CD4-positive, alpha-beta memory T cell (primary cell): ENCODE data around the gene ZNF3. TPM values are rescaled to one million over a fixed set of nuclear protein-coding genes. Genes with fewer than 3 reads are reported as not detected.
A peak's percentile ranks its signal among the peaks of the same experiment; 100 is the strongest.

Experiments used
- CTCF ChIA-PET: fragments of 350-600 bp; sonication (Branson Sonifier 250); formaldehyde crosslinking; loops from one replicate; lab custom pipeline; 2021; ENCODE audit warnings: inconsistent platforms; ENCODE audit not compliant: partially characterized antibody; lab: Charles Lee
- POLR2A ChIA-PET: fragments of 350-600 bp; sonication (Branson Sonifier 250); formaldehyde crosslinking; loops from one replicate; lab custom pipeline; 2021; ENCODE audit not compliant: partially characterized antibody; lab: Charles Lee
- DNase-seq, 5 donors: peaks; one replicate each; pipeline versions ENCODE4 v3.0.0 to v3.0.0-alpha.2; 2020 to 2022; ENCODE audit warnings: mixed read lengths in 1 of 5
- H3K27ac ChIP-seq: one replicate; pipeline ENCODE4 v1.7.0; 2013; ENCODE audit warnings: low read depth, low read length
- H3K27me3 ChIP-seq: 2 replicates; pipeline ENCODE4 v1.7.0; 2013; ENCODE audit warnings: mild to moderate bottlenecking, low read length, moderate library complexity; ENCODE audit not compliant: insufficient read depth
- H3K36me3 ChIP-seq: 2 replicates; pipeline ENCODE4 v1.7.0; 2013; ENCODE audit warnings: mild to moderate bottlenecking, low read length, moderate library complexity; ENCODE audit not compliant: insufficient read depth
- H3K4me1 ChIP-seq: 2 replicates; pipeline ENCODE4 v1.7.0; 2013; ENCODE audit warnings: mild to moderate bottlenecking, low read length, moderate library complexity; ENCODE audit not compliant: insufficient read depth
- H3K4me3 ChIP-seq, 2 donors: one replicate each; pipeline ENCODE4 v1.7.0; 2013; ENCODE audit warnings: low read length in 2 of 2, mild to moderate bottlenecking in 1 of 2
- H3K9me3 ChIP-seq, 2 donors: one replicate each; pipeline ENCODE4 v1.7.0; 2013; ENCODE audit warnings: low read length in 2 of 2, control low read depth in 1 of 2; ENCODE audit not compliant: control insufficient read depth in 1 of 2
- H3K27ac Mint-ChIP-seq, 7 donors: one replicate each; pipeline ENCODE4 v1.8.0; 2020 to 2021; ENCODE audit warnings: mixed read lengths in 7 of 7, mild to moderate bottlenecking in 6 of 7, inconsistent platforms in 3 of 7, moderate library complexity in 3 of 7
- H3K27me3 Mint-ChIP-seq, 2 donors: one replicate each; pipeline ENCODE4 v1.8.0; 2020 to 2021; ENCODE audit warnings: mixed read lengths in 2 of 2
- H3K36me3 Mint-ChIP-seq, 2 donors: one replicate each; pipeline ENCODE4 v1.8.0; 2020 to 2021; ENCODE audit warnings: mixed read lengths in 2 of 2, inconsistent platforms in 1 of 2, mild to moderate bottlenecking in 1 of 2
- H3K4me1 Mint-ChIP-seq, 4 donors: one replicate each; pipeline ENCODE4 v1.8.0; 2020 to 2021; ENCODE audit warnings: mixed read lengths in 4 of 4, mild to moderate bottlenecking in 1 of 4
- H3K4me3 Mint-ChIP-seq, 8 donors: one replicate each; pipeline ENCODE4 v1.8.0; 2020 to 2021; ENCODE audit warnings: mixed read lengths in 8 of 8, mild to moderate bottlenecking in 7 of 8, moderate library complexity in 6 of 8, inconsistent platforms in 3 of 8
- H3K9me3 Mint-ChIP-seq, 8 donors: one replicate each; pipeline ENCODE4 v1.8.0; 2020 to 2021; ENCODE audit warnings: mixed read lengths in 8 of 8, mild to moderate bottlenecking in 5 of 8, inconsistent platforms in 3 of 8, moderate library complexity in 1 of 8
- intact Hi-C: fragments of 100-400 bp; cut with micrococcal nuclease; formaldehyde crosslinking; loops from one replicate; pipeline ENCODE4 v1.15.1; 2023
- polyA plus RNA-seq, 2 donors: library from polyadenylated mRNA; unstranded; fragments of 300-500 nt; fragmentation: Illumina TruSeq; gene quantifications; one replicate each; pipeline ENCODE4 v1.2.3, GENCODE V29; 2021
- total RNA-seq, 2 experiments: library from RNA; stranded (reverse); gene quantifications; one replicate each; pipeline ENCODE4 v1.2.3, GENCODE V29; 2021

The ZNF3 gene
- total and polyA plus RNA-seq, 4 experiments from 2014 or later = 11.9 to 44.8 (median 34.8) TPM

DNA sequence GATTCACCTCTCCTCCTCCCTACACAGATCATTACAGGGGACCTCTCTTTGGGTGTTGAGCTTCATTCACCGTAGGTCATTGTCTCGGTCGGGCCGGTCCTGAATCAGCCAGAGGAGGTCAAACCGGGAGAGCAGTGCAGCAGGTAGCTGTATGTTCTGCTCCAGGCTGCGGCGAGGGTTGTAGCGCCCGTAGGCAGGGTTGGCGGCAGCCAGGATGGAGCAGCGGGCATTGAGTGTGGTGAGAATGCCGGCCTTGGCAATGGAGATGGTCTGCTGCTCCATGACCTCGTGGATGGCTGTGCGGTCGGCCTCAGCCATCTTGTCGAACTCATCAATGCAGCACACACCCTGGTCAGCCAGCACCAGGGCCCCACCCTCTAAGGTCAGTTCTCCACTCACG is 14.2 kb upstream of the ZNF3 start:
- ChIA-PET POLR2A (interaction anchor here (1.1 to 2.2 kb wide), 4 partner anchors 8 to 33 kb away, joined by 3 to 8 read pairs (median 4); no protein-coding TSS in a partner anchor), CTCF (interaction anchor here (1.0 kb wide), 1 partner anchor 13 kb away, joined by 3 read pairs; no protein-coding TSS in a partner anchor)
- H3K4me1 ChIP-seq = peaks cover 22% of the 10 kb centered on the region
- Mint-ChIP-seq H3K4me1 (peaks cover 17 to 47% (median 31%) of the 10 kb centered on the region in 4 donors), H3K27ac (peak overlapping the region in 4 of 7 donors; percentile 36 to 54 (median 42)), H3K9me3 (peaks cover 0 to 2% (median 0%) of the 10 kb centered on the region in 8 donors), H3K36me3 (peaks cover 71 to 93% of the 10 kb centered on the region in 2 donors), H3K4me3 (no peak overlapping the region), H3K27me3 (peaks cover 0 to 2% of the 10 kb centered on the region in 2 donors)
- no peak overlapping the region for H3K27ac ChIP-seq
- H3K36me3 ChIP-seq = peaks cover 87% of the 10 kb centered on the region
- intact Hi-C loops = no loop called here
- no peak for DNase-seq
- H3K27me3 ChIP-seq = no peaks in the 10 kb centered on the region
- H3K4me3 ChIP-seq = no peak overlapping the region
- no peaks in the 10 kb centered on the region for H3K9me3 ChIP-seq

DNA sequence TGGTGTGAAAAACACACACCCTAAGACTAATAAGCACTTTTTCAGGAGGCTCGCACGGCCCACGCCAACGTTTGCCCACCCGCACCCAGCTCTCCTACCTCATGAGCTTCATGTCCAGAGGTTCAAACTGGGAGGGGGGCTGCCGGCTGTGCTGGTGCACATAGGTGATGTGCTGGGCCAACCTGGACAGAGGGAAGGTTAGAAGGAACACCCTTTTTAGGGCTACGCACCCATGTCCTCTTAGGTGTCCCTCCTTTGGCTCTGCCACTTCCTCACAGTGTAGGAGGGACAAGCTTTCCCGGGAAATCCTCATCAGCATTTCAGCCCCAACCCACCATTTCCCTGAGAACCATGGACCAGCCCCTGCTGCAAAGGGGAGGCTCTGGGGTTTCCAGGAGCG is 13.8 kb upstream of the ZNF3 start:
- POLR2A ChIA-PET = interaction anchor here (1.0 to 2.2 kb wide), 5 partner anchors 9 to 33 kb away, joined by 3 to 8 read pairs (median 4); no protein-coding TSS in a partner anchor

DNA sequence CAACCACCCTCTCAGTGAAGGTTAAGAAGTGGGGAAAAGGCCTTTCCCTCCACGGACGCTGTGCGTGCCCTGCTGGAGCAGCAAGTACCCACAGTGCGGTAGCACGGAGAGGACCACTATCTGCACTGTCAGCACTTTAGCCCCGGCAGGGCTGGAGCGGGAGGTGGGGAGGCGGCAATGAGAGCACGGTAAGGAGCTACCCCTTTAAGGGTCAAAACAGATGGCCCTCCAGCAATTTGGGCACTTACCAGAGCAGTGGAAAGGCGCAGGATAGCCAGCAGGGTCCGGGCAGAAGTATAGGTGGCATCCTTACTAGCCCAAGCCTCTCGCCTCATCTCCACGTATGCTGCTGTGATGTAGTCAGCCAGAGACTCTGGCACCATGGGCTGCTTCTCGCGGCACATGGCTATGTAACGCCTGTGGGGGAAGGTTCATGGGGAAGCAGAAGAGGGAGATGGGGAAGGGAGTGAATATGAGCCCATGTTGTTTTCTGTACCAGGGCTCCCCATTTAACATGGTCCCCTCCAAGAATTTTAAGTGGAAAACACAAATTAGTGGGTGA is 12.5 kb upstream of the ZNF3 start:
- intact Hi-C loops = no loop called here
- H3K4me1 Mint-ChIP-seq = peaks cover 18 to 44% (median 28%) of the 10 kb centered on the region in 4 donors
- H3K27ac Mint-ChIP-seq = no peak overlapping the region
- peaks cover 0 to 4% (median 0%) of the 10 kb centered on the region in 8 donors for H3K9me3 Mint-ChIP-seq
- ChIA-PET POLR2A (interaction anchor here (1.0 to 2.2 kb wide), 2 partner anchors 12 to 26 kb away, joined by 3 to 8 read pairs; no protein-coding TSS in a partner anchor), CTCF (interaction anchor here (1.5 kb wide), 1 partner anchor 11 kb away, joined by 4 read pairs; no protein-coding TSS in a partner anchor)
- Histone ChIP-seq H3K36me3 (peaks cover 85% of the 10 kb centered on the region), H3K27ac (no peak overlapping the region), H3K9me3 (no peaks in the 10 kb centered on the region), H3K4me3 (no peak overlapping the region), H3K4me1 (peaks cover 19% of the 10 kb centered on the region), H3K27me3 (no peaks in the 10 kb centered on the region)
- H3K4me3 Mint-ChIP-seq = no peak overlapping the region
- no peaks in the 10 kb centered on the region for H3K27me3 Mint-ChIP-seq
- peaks cover 62 to 90% of the 10 kb centered on the region in 2 donors for H3K36me3 Mint-ChIP-seq
- DNase-seq = no peak

More for the DNA sequence above, 13.8 kb upstream of the ZNF3 start:
- CTCF ChIA-PET = interaction anchor here (1.0 kb wide), 1 partner anchor 13 kb away, joined by 3 read pairs; no protein-coding TSS in a partner anchor
- peaks cover 0 to 2% (median 0%) of the 10 kb centered on the region in 8 donors for H3K9me3 Mint-ChIP-seq
- H3K4me3 Mint-ChIP-seq = no peak overlapping the region
- Histone ChIP-seq H3K36me3 (peaks cover 91% of the 10 kb centered on the region), H3K27me3 (no peaks in the 10 kb centered on the region), H3K27ac (no peak overlapping the region), H3K9me3 (no peaks in the 10 kb centered on the region), H3K4me3 (no peak overlapping the region), H3K4me1 (peaks cover 22% of the 10 kb centered on the region)
- DNase-seq = no peak
- intact Hi-C loops = no loop called here
- peaks cover 71 to 94% of the 10 kb centered on the region in 2 donors for H3K36me3 Mint-ChIP-seq
- H3K27ac Mint-ChIP-seq = peak overlapping the region in 2 of 7 donors; percentile 36 to 54
- no peaks in the 10 kb centered on the region for H3K27me3 Mint-ChIP-seq
- H3K4me1 Mint-ChIP-seq = peaks cover 19 to 47% (median 30%) of the 10 kb centered on the region in 4 donors

DNA sequence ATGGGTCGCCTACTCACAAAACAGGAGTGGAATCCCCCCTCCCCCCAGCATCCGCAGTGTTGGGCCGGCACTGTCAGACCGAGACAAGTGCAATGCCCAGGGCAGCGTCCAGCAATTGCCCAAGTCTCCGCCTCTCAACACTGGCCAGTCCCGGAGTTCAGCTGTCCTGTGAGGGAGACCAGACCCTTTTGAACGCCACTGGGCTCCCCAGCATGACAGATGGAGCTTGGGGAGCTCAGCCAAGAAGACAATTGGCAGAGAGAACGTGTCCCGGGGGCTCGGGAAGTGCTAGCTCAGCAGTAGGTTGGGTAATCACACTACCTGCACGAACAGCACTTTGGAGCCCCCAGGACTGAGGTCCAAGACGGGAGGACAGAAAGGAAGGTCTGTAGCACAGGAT is 12.0 kb upstream of the ZNF3 start:
- Mint-ChIP-seq H3K36me3 (peaks cover 57 to 86% of the 10 kb centered on the region in 2 donors), H3K27me3 (no peaks in the 10 kb centered on the region), H3K27ac (peak overlapping the region in 1 of 7 donors; percentile 79), H3K4me3 (peak overlapping the region in 1 of 8 donors; percentile 18), H3K4me1 (peaks cover 14 to 41% (median 26%) of the 10 kb centered on the region in 4 donors), H3K9me3 (peaks cover 0 to 4% (median 0%) of the 10 kb centered on the region in 8 donors)
- Histone ChIP-seq H3K4me1 (peaks cover 15% of the 10 kb centered on the region), H3K27ac (no peak overlapping the region), H3K36me3 (peaks cover 79% of the 10 kb centered on the region), H3K27me3 (no peaks in the 10 kb centered on the region), H3K4me3 (no peak overlapping the region), H3K9me3 (no peaks in the 10 kb centered on the region)
- DNase-seq = no peak
- POLR2A ChIA-PET = interaction anchor here (2.0 kb wide), 1 partner anchor 33 kb away, joined by 5 read pairs; the partner anchor contains the start of gene MBLAC1
- CTCF ChIA-PET = interaction anchor here (1.5 kb wide), 1 partner anchor 11 kb away, joined by 4 read pairs; no protein-coding TSS in a partner anchor
- intact Hi-C loops = no loop called here

DNA sequence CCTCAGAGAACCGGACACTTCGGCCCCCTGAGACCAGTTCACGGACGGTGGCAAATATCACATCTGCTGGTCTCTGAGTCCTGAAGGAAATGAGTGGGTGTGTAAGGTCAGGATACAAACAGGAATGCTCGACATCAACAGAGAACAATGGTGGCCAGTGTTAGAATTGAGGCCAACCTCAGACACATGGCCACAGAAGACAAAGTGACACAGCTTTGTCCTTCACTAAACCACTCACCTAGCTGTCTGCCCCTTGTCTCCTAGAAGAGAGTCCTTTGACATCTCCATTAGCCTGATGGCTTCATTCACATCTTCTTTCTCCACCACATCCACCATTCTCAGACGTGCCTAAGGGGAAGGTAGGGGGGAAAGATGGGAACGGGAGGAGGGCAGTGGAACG is 11.5 kb upstream of the ZNF3 start:
- Histone ChIP-seq H3K4me1 (peaks cover 17% of the 10 kb centered on the region), H3K27me3 (no peaks in the 10 kb centered on the region), H3K9me3 (no peaks in the 10 kb centered on the region), H3K27ac (no peak overlapping the region), H3K4me3 (no peak overlapping the region), H3K36me3 (peaks cover 75% of the 10 kb centered on the region)
- ChIA-PET CTCF (interaction anchor here (1.5 kb wide), 1 partner anchor 10 kb away, joined by 4 read pairs; no protein-coding TSS in a partner anchor), POLR2A (interaction anchor here (2.0 kb wide), 1 partner anchor 34 kb away, joined by 5 read pairs; the partner anchor contains the start of gene MBLAC1)
- Mint-ChIP-seq H3K4me1 (peaks cover 16 to 41% (median 25%) of the 10 kb centered on the region in 4 donors), H3K4me3 (peak overlapping the region in 1 of 8 donors; percentile 18), H3K27me3 (no peaks in the 10 kb centered on the region), H3K9me3 (peaks cover 0 to 4% (median 0%) of the 10 kb centered on the region in 8 donors), H3K36me3 (peaks cover 54 to 83% of the 10 kb centered on the region in 2 donors), H3K27ac (peak overlapping the region in 1 of 7 donors; percentile 79)
- DNase-seq = no peak
- intact Hi-C loops = no loop called here

DNA sequence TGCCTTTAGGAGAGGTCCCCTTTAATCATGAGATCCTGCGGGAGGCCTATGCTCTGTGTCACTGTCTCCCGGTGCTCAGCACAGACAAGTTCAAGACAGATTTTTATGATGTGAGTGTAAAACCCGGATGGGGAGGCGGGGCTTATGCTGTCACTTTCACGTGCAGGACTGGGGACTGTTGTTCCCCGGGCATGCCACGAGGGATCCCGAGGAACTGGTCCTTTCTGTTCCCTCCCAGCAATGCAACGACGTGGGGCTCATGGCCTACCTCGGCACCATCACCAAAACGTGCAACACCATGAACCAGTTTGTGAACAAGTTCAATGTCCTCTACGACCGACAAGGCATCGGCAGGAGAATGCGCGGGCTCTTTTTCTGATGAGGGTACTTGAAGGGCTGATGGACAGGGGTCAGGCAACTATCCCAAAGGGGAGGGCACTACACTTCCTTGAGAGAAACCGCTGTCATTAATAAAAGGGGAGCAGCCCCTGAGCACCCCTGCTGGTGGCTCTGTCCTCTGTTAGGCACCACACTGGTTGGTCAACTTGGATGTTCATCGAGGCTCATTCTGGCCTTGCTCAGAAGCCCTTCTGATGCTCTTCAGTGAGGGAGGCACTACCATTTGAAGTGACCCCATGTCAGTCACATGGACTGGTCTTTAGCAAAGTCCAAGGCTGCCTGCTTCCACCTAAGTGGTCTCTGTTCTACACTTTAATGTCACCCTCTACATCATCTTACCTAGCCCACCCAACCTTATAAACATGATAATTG is 10.1 kb upstream of the ZNF3 start:
- Mint-ChIP-seq H3K27ac (peak overlapping the region in 4 of 7 donors; percentile 19 to 90 (median 59)), H3K4me1 (peaks cover 15 to 41% (median 29%) of the 10 kb centered on the region in 4 donors), H3K27me3 (no peaks in the 10 kb centered on the region), H3K4me3 (peak overlapping the region in 3 of 8 donors; percentile 19 to 86 (median 43)), H3K36me3 (peaks cover 43 to 71% of the 10 kb centered on the region in 2 donors), H3K9me3 (peaks cover 0 to 4% (median 0%) of the 10 kb centered on the region in 8 donors)
- POLR2A ChIA-PET = interaction anchor here (0.9 to 6.2 kb wide), 3 partner anchors 9 to 57 kb away, joined by 4 to 83 read pairs (median 5); partner anchors contain the start of genes AP4M1, LAMTOR4, MBLAC1 and MCM7
- Histone ChIP-seq H3K27ac (no peak overlapping the region), H3K27me3 (no peaks in the 10 kb centered on the region), H3K36me3 (peaks cover 63% of the 10 kb centered on the region), H3K4me3 (no peak overlapping the region), H3K4me1 (peaks cover 16% of the 10 kb centered on the region), H3K9me3 (no peaks in the 10 kb centered on the region)
- DNase-seq = no peak
- intact Hi-C loops = no loop called here
- CTCF ChIA-PET = no interaction called here
